Hepatocyte (in vitro differentiated cells): ENCODE results near the gene GNAL. TPM values are rescaled to one million over a fixed set of nuclear protein-coding genes. Genes with fewer than 3 reads are reported as not detected.
"Not testable (repeated sequence)": the region's sequence is repeated elsewhere in the genome, so short reads cannot be mapped to it uniquely, and the experiment has no call there.

ENCODE experiments used
- DNase-seq: peaks from one replicate; pipeline ENCODE4 v3.0.0-alpha.2; 2016; ENCODE audit warnings: low spot score
- H2AFZ ChIP-seq: fragments of 200-600 bp; sonication (generic); 2 replicates; pipeline ENCODE4 v1.6.0; 2016; ENCODE audit warnings: antibody characterized with exemption, mild to moderate bottlenecking
- H3K27ac ChIP-seq: fragments of 200-600 bp; sonication (generic); 2 replicates; pipeline ENCODE4 v1.5.1; 2016; ENCODE audit warnings: mild to moderate bottlenecking
- H3K27me3 ChIP-seq: fragments of 200-600 bp; sonication (generic); 2 replicates; pipeline ENCODE4 v1.6.1; 2016
- H3K36me3 ChIP-seq: fragments of 200-600 bp; sonication (generic); replicated peaks from 2 replicates; pipeline ENCODE4 v1.5.1; 2016; ENCODE audit warnings: low read depth; ENCODE audit not compliant: insufficient read depth
- H3K4me1 ChIP-seq: fragments of 200-600 bp; sonication (generic); 2 replicates; pipeline ENCODE4 v1.5.1; 2016; ENCODE audit warnings: mild to moderate bottlenecking, moderate library complexity; ENCODE audit not compliant: insufficient read depth
- H3K4me2 ChIP-seq: fragments of 200-600 bp; sonication (generic); 2 replicates; pipeline ENCODE4 v1.6.0; 2016
- H3K4me3 ChIP-seq: fragments of 200-600 bp; sonication (generic); 2 replicates; pipeline ENCODE4 v1.5.1; 2016; ENCODE audit warnings: mild to moderate bottlenecking
- H3K79me2 ChIP-seq: fragments of 200-600 bp; sonication (generic); 2 replicates; pipeline ENCODE4 v1.6.0; 2017; ENCODE audit warnings: mild to moderate bottlenecking
- H3K9me2 ChIP-seq: fragments of 200-600 bp; sonication (generic); replicated peaks from 2 replicates; pipeline ENCODE4 v1.6.0; 2017; ENCODE audit warnings: mild to moderate bottlenecking; ENCODE audit not compliant: insufficient read depth
- H3K9me3 ChIP-seq: fragments of 200-600 bp; sonication (generic); 2 replicates; pipeline ENCODE4 v1.5.1; 2016; ENCODE audit warnings: low read depth, mild to moderate bottlenecking
- H4K20me1 ChIP-seq: fragments of 200-600 bp; sonication (generic); 2 replicates; pipeline ENCODE4 v1.6.0; 2016; ENCODE audit warnings: mild to moderate bottlenecking; ENCODE audit not compliant: insufficient read depth, poor library complexity, severe bottlenecking
- EZH2 ChIP-seq: fragments of 200-600 bp; sonication (generic); IDR thresholded peaks from 2 replicates; pipeline ENCODE4 v1.6.1; 2016; ENCODE audit warnings: antibody characterized with exemption, mild to moderate bottlenecking, borderline replicate concordance
- EZH2phosphoT487 ChIP-seq: fragments of 200-600 bp; sonication (generic); IDR thresholded peaks from one replicate; pipeline ENCODE4 v1.6.1; 2018; ENCODE audit warnings: antibody characterized with exemption, mild to moderate bottlenecking, low read depth, moderate library complexity; ENCODE audit not compliant: unreplicated experiment, severe bottlenecking
- WGBS: methylation state at CpG from one replicate; pipeline ENCODE4 v1.1.6; 2016; ENCODE audit warnings: low lambda C conversion rate; ENCODE audit errors: missing lambda C conversion rate; 5-methylcytosine and 5-hydroxymethylcytosine counted together
- polyA plus RNA-seq: library from polyadenylated mRNA; unstranded; fragments of >200 nt; fragmentation: Nextera tagmentation; extraction: Ambion mirVana; gene quantifications from 2 replicates; pipeline ENCODE4 v1.2.1, GENCODE V29; 2016
- total RNA-seq: library from RNA; depleted of rRNA; stranded (reverse); fragments of >200 nt; gene quantifications from 2 replicates; pipeline ENCODE4 v1.2.3, GENCODE V29; 2014
- TF ChIP-seq, protein P1 (sequence below): fragments of 200-600 bp; sonication (generic); IDR thresholded peaks from 2 replicates; pipeline ENCODE4 v1.5.1; 2016; ENCODE audit warnings: antibody characterized with exemption, mild to moderate bottlenecking; ENCODE audit not compliant: poor library complexity

The GNAL gene
- total and polyA plus RNA-seq, 2 experiments from 2014 or later = 4.4 to 5.2 TPM

GRCh38 chr18:11714244-11714918, 25.3 kb downstream of the GNAL start:
- TF ChIP-seq, protein P1, sequence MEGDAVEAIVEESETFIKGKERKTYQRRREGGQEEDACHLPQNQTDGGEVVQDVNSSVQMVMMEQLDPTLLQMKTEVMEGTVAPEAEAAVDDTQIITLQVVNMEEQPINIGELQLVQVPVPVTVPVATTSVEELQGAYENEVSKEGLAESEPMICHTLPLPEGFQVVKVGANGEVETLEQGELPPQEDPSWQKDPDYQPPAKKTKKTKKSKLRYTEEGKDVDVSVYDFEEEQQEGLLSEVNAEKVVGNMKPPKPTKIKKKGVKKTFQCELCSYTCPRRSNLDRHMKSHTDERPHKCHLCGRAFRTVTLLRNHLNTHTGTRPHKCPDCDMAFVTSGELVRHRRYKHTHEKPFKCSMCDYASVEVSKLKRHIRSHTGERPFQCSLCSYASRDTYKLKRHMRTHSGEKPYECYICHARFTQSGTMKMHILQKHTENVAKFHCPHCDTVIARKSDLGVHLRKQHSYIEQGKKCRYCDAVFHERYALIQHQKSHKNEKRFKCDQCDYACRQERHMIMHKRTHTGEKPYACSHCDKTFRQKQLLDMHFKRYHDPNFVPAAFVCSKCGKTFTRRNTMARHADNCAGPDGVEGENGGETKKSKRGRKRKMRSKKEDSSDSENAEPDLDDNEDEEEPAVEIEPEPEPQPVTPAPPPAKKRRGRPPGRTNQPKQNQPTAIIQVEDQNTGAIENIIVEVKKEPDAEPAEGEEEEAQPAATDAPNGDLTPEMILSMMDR = no peak
- no peak for TF ChIP-seq EZH2phosphoT487
- TF ChIP-seq EZH2 = no peak
- no peaks in the 10 kb centered on the region for H3K36me3 ChIP-seq
- no peak overlapping the region for H2AFZ ChIP-seq
- no peaks in the 10 kb centered on the region for H4K20me1 ChIP-seq
- no peaks in the 10 kb centered on the region for H3K4me1 ChIP-seq
- no peaks in the 10 kb centered on the region for H3K9me2 ChIP-seq
- H3K4me2 ChIP-seq = peak overlapping the region; percentile 57
- no peaks in the 10 kb centered on the region for H3K79me2 ChIP-seq
- no peaks in the 10 kb centered on the region for H3K27me3 ChIP-seq
- H3K4me3 ChIP-seq = no peak overlapping the region
- no peak overlapping the region for H3K27ac ChIP-seq
- no peak for DNase-seq
- WGBS = 56% methylated on average over 7 of the region's 7 CpGs
- H3K9me3 ChIP-seq = no peaks in the 10 kb centered on the region

- WGBS = 93% methylated on average over 17 of the region's 24 CpGs
- H3K36me3 ChIP-seq = not testable (repeated sequence)
Observed at GRCh38 chr18:11716767-11717315, 27.8 kb downstream of the GNAL start.

GRCh38 chr18:11719050-11719449, 30.0 kb downstream of the GNAL start:
- Histone ChIP-seq H3K36me3 (no peaks in the 10 kb centered on the region), H3K27me3 (no peaks in the 10 kb centered on the region), H3K9me2 (no peaks in the 10 kb centered on the region), H3K4me2 (no peak overlapping the region), H3K4me1 (no peaks in the 10 kb centered on the region), H2AFZ (no peak overlapping the region), H4K20me1 (no peaks in the 10 kb centered on the region), H3K9me3 (no peaks in the 10 kb centered on the region), H3K79me2 (no peaks in the 10 kb centered on the region), H3K27ac (no peak overlapping the region), H3K4me3 (no peak overlapping the region)
- 87% methylated on average over 2 of the region's 2 CpGs for WGBS
- TF ChIP-seq EZH2phosphoT487 = no peak
- no peak for TF ChIP-seq EZH2
- TF ChIP-seq, protein P1 = no peak
- no peak for DNase-seq

More at GRCh38 chr18:11716767-11717315, 27.8 kb downstream of the GNAL start:
- H3K4me1 ChIP-seq, H3K4me3 ChIP-seq, H4K20me1 ChIP-seq, H3K27me3 ChIP-seq, H3K79me2 ChIP-seq, DNase-seq, H3K9me3 ChIP-seq, H3K4me2 ChIP-seq, H2AFZ ChIP-seq, H3K27ac ChIP-seq, H3K9me2 ChIP-seq: not testable (repeated sequence)

- no peaks in the 10 kb centered on the region for H3K9me3 ChIP-seq
- H3K9me2 ChIP-seq = no peaks in the 10 kb centered on the region
- H3K27me3 ChIP-seq = no peaks in the 10 kb centered on the region
- H3K4me3 ChIP-seq = no peak overlapping the region
- no peak overlapping the region for H3K4me2 ChIP-seq
- no peak overlapping the region for H3K27ac ChIP-seq
- WGBS = 56% methylated on average over 7 of the region's 7 CpGs
- no peaks in the 10 kb centered on the region for H3K79me2 ChIP-seq
- TF ChIP-seq EZH2 = no peak
- TF ChIP-seq EZH2phosphoT487 = no peak
- TF ChIP-seq, protein P1 = no peak
- H2AFZ ChIP-seq = no peak overlapping the region
- DNase-seq = no peak
- H3K4me1 ChIP-seq = no peaks in the 10 kb centered on the region
- H4K20me1 ChIP-seq = no peaks in the 10 kb centered on the region
- H3K36me3 ChIP-seq = no peaks in the 10 kb centered on the region
Observed at GRCh38 chr18:11719621-11720020, 30.6 kb downstream of the GNAL start.
